Measurements from ENCODE around the gene NPHS2.

DNA sequence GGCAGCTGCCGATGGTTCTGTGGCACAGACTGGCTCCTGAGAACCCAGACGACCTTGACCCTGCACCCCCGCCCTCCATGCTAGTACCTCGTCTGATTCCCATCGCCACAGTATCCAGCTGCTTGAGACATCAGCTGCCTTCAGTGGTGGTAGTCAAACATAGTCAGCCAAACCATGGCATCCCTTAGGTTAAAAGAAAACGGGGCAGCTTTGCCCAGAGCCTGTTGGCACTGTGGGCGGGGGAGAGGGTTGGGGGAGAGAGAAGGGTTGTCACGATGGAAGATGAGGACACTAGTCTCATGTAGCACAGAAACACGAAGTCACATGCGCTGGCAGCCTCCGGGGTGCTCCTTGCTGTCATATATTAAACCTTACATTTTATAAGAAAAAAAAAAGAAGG is 14.9 kb upstream of the NPHS2 start:
- TF ChIP-seq, protein P1, sequence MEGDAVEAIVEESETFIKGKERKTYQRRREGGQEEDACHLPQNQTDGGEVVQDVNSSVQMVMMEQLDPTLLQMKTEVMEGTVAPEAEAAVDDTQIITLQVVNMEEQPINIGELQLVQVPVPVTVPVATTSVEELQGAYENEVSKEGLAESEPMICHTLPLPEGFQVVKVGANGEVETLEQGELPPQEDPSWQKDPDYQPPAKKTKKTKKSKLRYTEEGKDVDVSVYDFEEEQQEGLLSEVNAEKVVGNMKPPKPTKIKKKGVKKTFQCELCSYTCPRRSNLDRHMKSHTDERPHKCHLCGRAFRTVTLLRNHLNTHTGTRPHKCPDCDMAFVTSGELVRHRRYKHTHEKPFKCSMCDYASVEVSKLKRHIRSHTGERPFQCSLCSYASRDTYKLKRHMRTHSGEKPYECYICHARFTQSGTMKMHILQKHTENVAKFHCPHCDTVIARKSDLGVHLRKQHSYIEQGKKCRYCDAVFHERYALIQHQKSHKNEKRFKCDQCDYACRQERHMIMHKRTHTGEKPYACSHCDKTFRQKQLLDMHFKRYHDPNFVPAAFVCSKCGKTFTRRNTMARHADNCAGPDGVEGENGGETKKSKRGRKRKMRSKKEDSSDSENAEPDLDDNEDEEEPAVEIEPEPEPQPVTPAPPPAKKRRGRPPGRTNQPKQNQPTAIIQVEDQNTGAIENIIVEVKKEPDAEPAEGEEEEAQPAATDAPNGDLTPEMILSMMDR (IDR thresholded peaks at IDR 0.05) = no peak
- TF ChIP-seq POLR2A (IDR thresholded peaks at IDR 0.05; ENCODE audit: low read depth) = no peak
- no peak for TF ChIP-seq POLR2AphosphoS5 (IDR thresholded peaks at IDR 0.05)

All from esophagus muscularis mucosa (tissue), 3 donors.